ENCODE data around the gene SMKR1.

SMKR1 gene

GRCh38 chr7:129536323-129536722 is 34.0 kb downstream of the SMKR1 start:
- TF ChIP-seq SUZ12 (IDR thresholded peaks at IDR 0.05; ENCODE audit: extremely low read depth, insufficient read depth, insufficient read length) (no peak), ZNF274 (IDR thresholded peaks at IDR 0.05; ENCODE audit: low read depth, low read length) (no peak), YY1 (IDR thresholded peaks at IDR 0.05; ENCODE audit: insufficient read depth, insufficient read length) (no peak)

GRCh38 chr7:129538790-129539189 is 36.5 kb downstream of the SMKR1 start:
- TF ChIP-seq SUZ12 (IDR thresholded peaks at IDR 0.05; ENCODE audit: extremely low read depth, insufficient read depth, insufficient read length) (no peak), ZNF274 (IDR thresholded peaks at IDR 0.05; ENCODE audit: low read depth, low read length) (no peak), YY1 (IDR thresholded peaks at IDR 0.05; ENCODE audit: insufficient read depth, insufficient read length) (no peak)
- Histone ChIP-seq H3K36me3 (ENCODE audit: insufficient read depth, insufficient read length, low read length) (no peaks in the 10 kb centered on the region), H3K27me3 (ENCODE audit: insufficient read depth, insufficient read length) (no peaks in the 10 kb centered on the region), H3K9ac (ENCODE audit: insufficient read length, low read depth) (no peak overlapping the region), H3K4me3 (ENCODE audit: insufficient read length, low read depth) (no peak overlapping the region), H3K9me3 (ENCODE audit: insufficient read depth, low read length) (no peaks in the 10 kb centered on the region), H3K4me1 (ENCODE audit: insufficient read depth, insufficient read length) (peaks cover 2% of the 10 kb centered on the region)
- DNase-seq (ENCODE audit: low read depth, low spot score), result no peak

More at GRCh38 chr7:129536323-129536722, 34.0 kb downstream of the SMKR1 start:
- no peak for DNase-seq (ENCODE audit: low read depth, low spot score)
- Histone ChIP-seq H3K9ac (ENCODE audit: insufficient read length, low read depth) (no peak overlapping the region), H3K36me3 (ENCODE audit: insufficient read depth, insufficient read length, low read length) (no peaks in the 10 kb centered on the region), H3K27me3 (ENCODE audit: insufficient read depth, insufficient read length) (no peaks in the 10 kb centered on the region), H3K4me3 (ENCODE audit: insufficient read length, low read depth) (no peak overlapping the region), H3K9me3 (ENCODE audit: insufficient read depth, low read length) (no peaks in the 10 kb centered on the region), H3K4me1 (ENCODE audit: insufficient read depth, insufficient read length) (peaks cover 6% of the 10 kb centered on the region)

- peaks cover 2% of the 10 kb centered on the region for H3K4me1 ChIP-seq (ENCODE audit: insufficient read depth, insufficient read length)
- no peak overlapping the region for H3K9ac ChIP-seq (ENCODE audit: insufficient read length, low read depth)
- no peaks in the 10 kb centered on the region for H3K36me3 ChIP-seq (ENCODE audit: insufficient read depth, insufficient read length, low read length)
- no peaks in the 10 kb centered on the region for H3K9me3 ChIP-seq (ENCODE audit: insufficient read depth, low read length)
- no peak for DNase-seq (ENCODE audit: low read depth, low spot score)
- no peaks in the 10 kb centered on the region for H3K27me3 ChIP-seq (ENCODE audit: insufficient read depth, insufficient read length)
- H3K4me3 ChIP-seq (ENCODE audit: insufficient read length, low read depth), result no peak overlapping the region
- no peak for TF ChIP-seq SUZ12 (IDR thresholded peaks at IDR 0.05; ENCODE audit: extremely low read depth, insufficient read depth, insufficient read length)
- no peak for TF ChIP-seq YY1 (IDR thresholded peaks at IDR 0.05; ENCODE audit: insufficient read depth, insufficient read length)
- no peak for TF ChIP-seq ZNF274 (IDR thresholded peaks at IDR 0.05; ENCODE audit: low read depth, low read length)
Measured at GRCh38 chr7:129540340-129540739, 38.0 kb downstream of the SMKR1 start.

GRCh38 chr7:129544700-129545099 is 42.4 kb downstream of the SMKR1 start:
- Histone ChIP-seq H3K36me3 (ENCODE audit: insufficient read depth, insufficient read length, low read length) (no peaks in the 10 kb centered on the region), H3K9ac (ENCODE audit: insufficient read length, low read depth) (no peak overlapping the region), H3K4me3 (ENCODE audit: insufficient read length, low read depth) (no peak overlapping the region), H3K27me3 (ENCODE audit: insufficient read depth, insufficient read length) (no peaks in the 10 kb centered on the region), H3K9me3 (ENCODE audit: insufficient read depth, low read length) (no peaks in the 10 kb centered on the region), H3K4me1 (ENCODE audit: insufficient read depth, insufficient read length) (peaks cover 2% of the 10 kb centered on the region)
- no peak for TF ChIP-seq SUZ12 (IDR thresholded peaks at IDR 0.05; ENCODE audit: extremely low read depth, insufficient read depth, insufficient read length)
- TF ChIP-seq ZNF274 (IDR thresholded peaks at IDR 0.05; ENCODE audit: low read depth, low read length), result no peak
- TF ChIP-seq YY1 (IDR thresholded peaks at IDR 0.05; ENCODE audit: insufficient read depth, insufficient read length), result no peak
- DNase-seq (ENCODE audit: low read depth, low spot score), result no peak

GRCh38 chr7:129550693-129551360 is 48.5 kb downstream of the SMKR1 start:
- H3K36me3 ChIP-seq (ENCODE audit: insufficient read depth, insufficient read length, low read length), result no peaks in the 10 kb centered on the region
- H3K4me3 ChIP-seq (ENCODE audit: insufficient read length, low read depth), result no peak overlapping the region
- H3K9me3 ChIP-seq (ENCODE audit: insufficient read depth, low read length), result no peaks in the 10 kb centered on the region
- TF ChIP-seq ZNF274 (IDR thresholded peaks at IDR 0.05; ENCODE audit: low read depth, low read length) (no peak), YY1 (IDR thresholded peaks at IDR 0.05; ENCODE audit: insufficient read depth, insufficient read length) (no peak), SUZ12 (IDR thresholded peaks at IDR 0.05; ENCODE audit: extremely low read depth, insufficient read depth, insufficient read length) (no peak)
- H3K9ac ChIP-seq (ENCODE audit: insufficient read length, low read depth), result no peak overlapping the region
- no peaks in the 10 kb centered on the region for H3K27me3 ChIP-seq (ENCODE audit: insufficient read depth, insufficient read length)
- DNase-seq (ENCODE audit: low read depth, low spot score), result no peak
- H3K4me1 ChIP-seq (ENCODE audit: insufficient read depth, insufficient read length), result no peaks in the 10 kb centered on the region

- Histone ChIP-seq H3K9me3 (ENCODE audit: insufficient read depth, low read length) (no peaks in the 10 kb centered on the region), H3K27me3 (ENCODE audit: insufficient read depth, insufficient read length) (no peaks in the 10 kb centered on the region), H3K36me3 (ENCODE audit: insufficient read depth, insufficient read length, low read length) (no peaks in the 10 kb centered on the region), H3K9ac (ENCODE audit: insufficient read length, low read depth) (no peak overlapping the region), H3K4me3 (ENCODE audit: insufficient read length, low read depth) (no peak overlapping the region), H3K4me1 (ENCODE audit: insufficient read depth, insufficient read length) (peaks cover 5% of the 10 kb centered on the region)
- DNase-seq (ENCODE audit: low read depth, low spot score), result no peak
- TF ChIP-seq SUZ12 (IDR thresholded peaks at IDR 0.05; ENCODE audit: extremely low read depth, insufficient read depth, insufficient read length) (no peak), YY1 (IDR thresholded peaks at IDR 0.05; ENCODE audit: insufficient read depth, insufficient read length) (no peak), ZNF274 (IDR thresholded peaks at IDR 0.05; ENCODE audit: low read depth, low read length) (no peak)
Measured at GRCh38 chr7:129553899-129554461, 51.6 kb downstream of the SMKR1 start.

GRCh38 chr7:129556607-129557133 is 54.3 kb downstream of the SMKR1 start:
- Histone ChIP-seq H3K27me3 (ENCODE audit: insufficient read depth, insufficient read length) (no peaks in the 10 kb centered on the region), H3K4me1 (ENCODE audit: insufficient read depth, insufficient read length) (peaks cover 5% of the 10 kb centered on the region), H3K9ac (ENCODE audit: insufficient read length, low read depth) (no peak overlapping the region), H3K9me3 (ENCODE audit: insufficient read depth, low read length) (no peaks in the 10 kb centered on the region), H3K4me3 (ENCODE audit: insufficient read length, low read depth) (no peak overlapping the region), H3K36me3 (ENCODE audit: insufficient read depth, insufficient read length, low read length) (no peaks in the 10 kb centered on the region)
- TF ChIP-seq YY1 (IDR thresholded peaks at IDR 0.05; ENCODE audit: insufficient read depth, insufficient read length) (no peak), SUZ12 (IDR thresholded peaks at IDR 0.05; ENCODE audit: extremely low read depth, insufficient read depth, insufficient read length) (no peak)
- DNase-seq (ENCODE audit: low read depth, low spot score), result no peak
